GM12872 (cell line): ENCODE measurements around the gene RGS8.

Experiments
- CTCF ChIP-seq: IDR thresholded peaks from 3 replicates; pipeline ENCODE4 v1.5.1; 2011; ENCODE audit warnings: low read depth, mild to moderate bottlenecking, low read length, moderate library complexity; ENCODE audit not compliant: insufficient read depth

The RGS8 gene

GRCh38 chr1:182684116-182684828 is at the start of gene RGS8:
Gene RGS8, minus strand, starts transcription at chr1:182684587. Its CDS starts 14,938 bp downstream, at chr1:182669649.
- TF ChIP-seq CTCF = no peak

- TF ChIP-seq CTCF = no peak
These were observed 47.6 kb upstream of the RGS8 start for GRCh38 chr1:182731852-182732575.

- no peak for TF ChIP-seq CTCF
These were observed 42.5 kb upstream of the RGS8 start for GRCh38 chr1:182726912-182727311.

GRCh38 chr1:182725259-182726255 is 41.2 kb upstream of the RGS8 start:
- no peak for TF ChIP-seq CTCF

- no peak for TF ChIP-seq CTCF
These were observed 39.8 kb upstream of the RGS8 start for GRCh38 chr1:182724215-182724614.

- no peak for TF ChIP-seq CTCF
These were observed 38.8 kb upstream of the RGS8 start for GRCh38 chr1:182723200-182723599.

- TF ChIP-seq CTCF = no peak
These were observed 37.1 kb upstream of the RGS8 start for GRCh38 chr1:182721525-182721924.
